ENCODE measurements around the gene FAIM. TPM values are rescaled to one million over a fixed set of nuclear protein-coding genes. Genes with fewer than 3 reads are reported as not detected.

FAIM gene
- total RNA-seq, 3 donors from 2014 or later, result 3.9 to 7.8 (median 5.0) TPM

- Histone ChIP-seq H3K4me1 (ENCODE audit: low read depth) (no peaks in the 10 kb centered on the region), H3K4me3 (no peak overlapping the region), H3K36me3 (ENCODE audit: low read depth) (no peaks in the 10 kb centered on the region), H3K9me3 (no peaks in the 10 kb centered on the region)
- no peak for DNase-seq
- no peak for ATAC-seq
- intact Hi-C loops (cut with DNase I, micrococcal nuclease), result no loop called here
- TF ChIP-seq, protein P1, sequence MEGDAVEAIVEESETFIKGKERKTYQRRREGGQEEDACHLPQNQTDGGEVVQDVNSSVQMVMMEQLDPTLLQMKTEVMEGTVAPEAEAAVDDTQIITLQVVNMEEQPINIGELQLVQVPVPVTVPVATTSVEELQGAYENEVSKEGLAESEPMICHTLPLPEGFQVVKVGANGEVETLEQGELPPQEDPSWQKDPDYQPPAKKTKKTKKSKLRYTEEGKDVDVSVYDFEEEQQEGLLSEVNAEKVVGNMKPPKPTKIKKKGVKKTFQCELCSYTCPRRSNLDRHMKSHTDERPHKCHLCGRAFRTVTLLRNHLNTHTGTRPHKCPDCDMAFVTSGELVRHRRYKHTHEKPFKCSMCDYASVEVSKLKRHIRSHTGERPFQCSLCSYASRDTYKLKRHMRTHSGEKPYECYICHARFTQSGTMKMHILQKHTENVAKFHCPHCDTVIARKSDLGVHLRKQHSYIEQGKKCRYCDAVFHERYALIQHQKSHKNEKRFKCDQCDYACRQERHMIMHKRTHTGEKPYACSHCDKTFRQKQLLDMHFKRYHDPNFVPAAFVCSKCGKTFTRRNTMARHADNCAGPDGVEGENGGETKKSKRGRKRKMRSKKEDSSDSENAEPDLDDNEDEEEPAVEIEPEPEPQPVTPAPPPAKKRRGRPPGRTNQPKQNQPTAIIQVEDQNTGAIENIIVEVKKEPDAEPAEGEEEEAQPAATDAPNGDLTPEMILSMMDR (IDR thresholded peaks at IDR 0.05), result no peak
Measured at GRCh38 chr3:138624518-138624917, 15.9 kb downstream of the FAIM start.

GRCh38 chr3:138625707-138626365 lies 17.3 kb downstream of the FAIM start:
- TF ChIP-seq, protein P1 (IDR thresholded peaks at IDR 0.05), result no peak
- Histone ChIP-seq H3K4me1 (ENCODE audit: low read depth) (no peaks in the 10 kb centered on the region), H3K4me3 (no peak overlapping the region), H3K9me3 (no peaks in the 10 kb centered on the region), H3K36me3 (ENCODE audit: low read depth) (no peaks in the 10 kb centered on the region)
- ATAC-seq (no peak), DNase-seq (no peak)
- intact Hi-C loops (cut with DNase I, micrococcal nuclease), result no loop called here

DNA sequence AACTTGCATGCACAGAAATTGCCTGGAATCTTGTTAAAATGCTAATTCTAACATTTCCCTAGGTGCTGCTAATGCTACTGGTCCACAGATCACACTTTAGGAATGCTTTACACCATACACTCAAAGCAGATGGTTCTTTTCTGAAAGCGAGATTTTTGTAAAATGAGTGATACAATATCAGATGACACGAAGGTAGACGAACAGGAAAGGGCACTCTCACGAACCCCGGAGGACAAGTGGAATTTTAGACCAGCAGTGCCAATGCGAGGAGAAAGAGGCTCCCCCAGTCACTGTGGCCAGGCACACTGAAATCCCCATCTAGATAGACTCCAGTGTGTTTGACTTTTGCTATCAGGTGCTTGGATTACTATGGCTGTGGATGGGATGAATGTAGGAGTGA lies 21.0 kb downstream of the FAIM start:
- Histone ChIP-seq H3K36me3 (ENCODE audit: low read depth) (no peaks in the 10 kb centered on the region), H3K9me3 (no peaks in the 10 kb centered on the region), H3K4me3 (no peak overlapping the region), H3K4me1 (ENCODE audit: low read depth) (no peaks in the 10 kb centered on the region)
- ATAC-seq, result no peak
- no peak for DNase-seq
- TF ChIP-seq, protein P1 (IDR thresholded peaks at IDR 0.05), result no peak
- intact Hi-C loops (cut with DNase I, micrococcal nuclease), result no loop called here

GRCh38 chr3:138638641-138639040 lies 30.1 kb downstream of the FAIM start:
- no peak for DNase-seq
- TF ChIP-seq, protein P1 (IDR thresholded peaks at IDR 0.05), result no peak

DNA sequence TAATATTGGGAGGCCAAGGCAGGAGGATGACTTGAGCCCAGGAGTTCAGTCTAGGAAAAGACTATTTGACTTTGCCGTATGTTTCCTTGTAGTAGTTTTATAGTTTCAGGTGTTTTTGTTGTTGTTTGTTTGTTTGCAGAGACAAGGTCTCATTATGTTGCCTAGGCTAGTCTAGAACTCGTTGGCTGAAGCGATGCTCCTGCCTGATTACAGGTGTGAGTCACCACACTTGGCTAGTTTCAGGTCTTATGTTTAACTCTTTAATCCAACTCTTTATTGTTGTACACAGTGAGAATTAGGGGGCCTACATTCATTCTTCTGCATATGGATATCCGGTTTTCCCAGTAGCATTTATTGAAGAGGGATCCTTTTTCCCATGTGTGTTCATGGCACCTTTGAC lies 32.0 kb downstream of the FAIM start:
- intact Hi-C loops (cut with DNase I, micrococcal nuclease), result no loop called here
- Histone ChIP-seq H3K36me3 (ENCODE audit: low read depth) (no peaks in the 10 kb centered on the region), H3K4me3 (no peak overlapping the region), H3K4me1 (ENCODE audit: low read depth) (no peaks in the 10 kb centered on the region), H3K9me3 (peaks cover 29% of the 10 kb centered on the region)
- TF ChIP-seq, protein P1 (IDR thresholded peaks at IDR 0.05), result no peak
- DNase-seq (no peak), ATAC-seq (no peak)

More at GRCh38 chr3:138638641-138639040, 30.1 kb downstream of the FAIM start:
- H3K36me3 ChIP-seq (ENCODE audit: low read depth), result no peaks in the 10 kb centered on the region
- H3K4me3 ChIP-seq, result no peak overlapping the region
- H3K9me3 ChIP-seq, result peaks cover 12% of the 10 kb centered on the region
- no peak for ATAC-seq
- intact Hi-C loops (cut with DNase I, micrococcal nuclease), result no loop called here
- H3K4me1 ChIP-seq (ENCODE audit: low read depth), result no peaks in the 10 kb centered on the region

Measured in mucosa of descending colon (tissue), 3 donors.